ENCODE measurements around the gene PRKCE.

- TF ChIP-seq POLR2A (IDR thresholded peaks at IDR 0.05) (no peak), CTCF (IDR thresholded peaks at IDR 0.05) (no peak)
These were observed 237.2 kb downstream of the PRKCE start for GRCh38 chr2:45888641-45889040.
